ENCODE results near the gene HYAL4.
"Not testable (repeated sequence)": the region's sequence is repeated elsewhere in the genome, so short reads cannot be mapped to it uniquely, and the experiment has no call there.

HYAL4 gene

DNA sequence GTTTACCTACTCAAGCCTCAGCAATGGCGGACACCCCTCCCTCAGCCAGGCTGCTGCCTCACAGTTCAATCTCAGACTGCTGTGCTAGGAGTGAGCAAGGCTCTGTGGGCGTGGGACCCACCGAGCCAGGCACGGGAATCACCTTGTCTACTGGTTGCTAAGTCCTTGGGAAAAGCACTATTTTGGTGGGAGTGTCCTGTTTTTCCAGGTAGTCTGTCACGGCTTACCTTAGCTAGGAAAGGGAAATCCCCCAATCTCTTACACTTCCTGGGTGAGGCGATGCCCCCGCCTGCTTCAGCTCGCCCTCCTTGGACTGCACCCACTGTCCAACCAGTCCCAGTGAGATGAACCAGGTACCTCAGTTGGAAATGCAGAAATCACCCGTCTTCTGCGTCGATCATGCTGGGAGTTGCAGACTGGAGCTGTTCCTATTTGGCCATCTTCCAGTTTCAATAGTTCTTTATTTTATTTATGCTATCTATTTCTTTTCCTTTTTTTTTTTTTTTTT is at the start of gene HYAL4:
Gene HYAL4, plus strand, starts transcription at position 458 of the 508 bp plus-strand sequence. CDS start 23,105 bp downstream, outside the sequence.
- no peak for DNase-seq

- no peak for DNase-seq
Measured at GRCh38 chr7:123795917-123796316, 49.1 kb upstream of the HYAL4 start.

GRCh38 chr7:123796568-123796967 is 48.4 kb upstream of the HYAL4 start:
- no peak for DNase-seq

DNA sequence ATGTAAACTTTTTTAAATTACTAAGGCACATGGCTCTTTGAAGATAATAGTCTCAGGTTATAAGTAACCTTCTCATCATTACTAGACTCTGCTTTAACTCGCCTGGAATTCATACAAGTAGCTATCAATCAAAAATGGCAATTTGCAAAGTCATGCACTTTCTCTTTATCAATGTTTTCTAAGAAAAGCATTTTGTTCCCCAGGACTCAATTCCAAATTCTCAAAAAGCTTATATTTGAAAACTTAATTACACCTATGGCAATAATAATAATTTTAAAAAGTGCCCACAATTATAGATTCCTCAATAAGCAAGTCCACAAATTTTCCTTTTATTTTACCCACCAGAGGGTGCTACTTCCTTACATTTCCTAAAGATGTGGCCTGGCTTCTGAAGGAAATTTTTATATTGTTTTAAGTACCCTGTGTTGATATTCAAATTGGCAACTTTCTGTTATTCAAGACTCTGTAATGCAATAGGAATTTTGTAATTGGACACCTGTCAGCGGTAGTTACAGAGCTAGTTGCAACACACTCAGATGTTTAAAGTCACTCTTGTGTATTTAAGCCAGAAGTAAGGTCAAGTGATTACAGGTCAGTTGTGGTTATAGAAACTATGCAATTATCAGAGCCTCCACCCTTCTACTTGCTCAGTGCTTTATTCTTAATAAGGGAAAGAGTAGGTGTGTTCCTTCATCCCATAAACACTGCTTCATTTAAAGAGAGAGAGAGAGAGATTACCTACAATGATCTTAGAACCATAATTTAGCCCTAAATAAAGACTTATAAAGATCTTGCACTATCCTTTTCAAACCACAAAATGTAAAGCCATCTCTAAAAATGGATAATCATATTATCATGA is 47.1 kb upstream of the HYAL4 start:
- no peak for DNase-seq

DNA sequence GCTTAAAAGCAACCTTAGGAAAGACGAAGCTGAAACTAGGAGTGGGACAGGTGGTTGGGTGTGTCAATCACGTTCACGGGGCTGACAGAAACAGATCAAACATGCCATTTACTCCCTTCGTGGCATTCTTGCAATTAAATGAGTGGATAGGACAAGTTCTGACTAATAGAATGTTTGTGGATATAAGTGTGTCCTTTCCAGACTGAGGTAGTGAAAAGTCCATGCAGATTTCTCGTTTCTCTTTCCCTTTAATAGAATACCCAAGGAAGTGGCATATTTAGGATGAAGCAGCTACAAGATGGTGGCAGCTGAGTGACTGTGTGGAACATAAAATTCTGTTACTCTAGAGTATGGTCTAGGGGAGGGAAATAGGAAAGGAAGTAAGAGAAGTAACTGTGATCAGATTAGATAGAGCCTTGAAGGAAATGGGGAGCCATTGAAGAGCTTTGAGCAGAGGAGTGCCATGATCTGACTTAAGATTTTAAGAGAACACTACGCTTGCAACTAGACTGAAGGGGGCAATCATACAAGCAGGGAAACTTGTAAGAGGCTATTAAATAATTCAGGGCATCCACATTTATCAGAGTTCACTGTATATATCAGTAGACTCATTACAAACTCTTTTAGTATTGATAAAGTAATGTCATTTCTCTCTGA is 46.3 kb upstream of the HYAL4 start:
- no peak for DNase-seq

DNA sequence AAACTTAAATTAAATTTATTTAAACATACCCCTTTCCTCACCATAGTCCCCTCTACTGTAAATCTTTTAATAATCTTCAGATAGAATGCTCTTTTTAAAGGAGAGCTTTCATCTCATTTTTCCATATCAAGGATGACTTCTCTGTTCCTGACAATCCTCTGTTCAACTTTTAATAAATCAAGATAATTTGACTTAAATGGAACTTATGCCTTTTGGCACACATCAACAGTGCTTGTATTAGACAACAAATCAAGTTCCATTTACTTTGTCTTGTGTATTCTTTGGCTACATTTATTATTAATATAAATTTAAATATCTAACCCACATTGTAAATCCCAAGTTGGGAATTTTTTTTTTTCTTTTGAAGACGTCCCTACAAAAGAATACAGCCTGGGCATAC is 42.7 kb upstream of the HYAL4 start:
- no peak for DNase-seq

GRCh38 chr7:123805287-123805686 is 39.7 kb upstream of the HYAL4 start:
- DNase-seq = no peak

DNA sequence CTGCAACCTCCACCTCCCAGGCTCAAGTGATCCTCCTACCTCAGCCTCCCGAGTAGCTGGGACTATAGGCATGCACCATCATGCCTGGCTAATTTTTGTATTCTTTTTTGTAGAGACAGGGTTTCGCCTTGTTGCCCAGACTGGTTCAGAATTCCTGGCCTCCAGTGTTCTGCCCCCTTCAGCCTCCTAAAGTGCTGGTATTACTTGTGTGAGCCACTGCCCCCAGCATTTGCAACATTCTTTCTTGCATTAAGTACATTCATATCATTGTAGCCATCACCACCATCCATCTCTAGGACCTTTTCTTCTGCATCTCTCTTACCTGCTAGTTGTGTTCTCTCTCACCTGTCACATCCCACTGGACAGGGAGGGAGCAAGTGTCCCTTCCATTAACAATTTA is 35.5 kb upstream of the HYAL4 start:
- DNase-seq = no peak

DNA sequence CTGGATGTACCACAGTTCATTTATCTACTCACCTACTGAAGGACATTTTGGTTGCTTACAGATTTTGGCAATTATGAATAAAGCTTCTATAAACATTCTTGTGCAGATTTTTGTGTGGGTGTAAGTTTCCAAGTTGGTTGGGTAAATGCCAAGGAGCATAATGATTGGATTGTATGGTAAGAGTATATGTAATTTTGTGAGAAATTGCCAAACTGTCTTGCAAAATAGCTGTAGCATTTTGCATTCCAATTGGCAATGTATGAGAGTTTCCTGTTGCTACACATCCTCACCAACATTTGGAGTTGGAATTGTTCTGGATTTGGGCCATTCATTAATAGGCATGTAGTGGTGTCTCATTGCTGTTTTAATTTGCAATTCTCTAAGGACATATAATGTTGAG is 33.9 kb upstream of the HYAL4 start:
- DNase-seq = no peak

DNA sequence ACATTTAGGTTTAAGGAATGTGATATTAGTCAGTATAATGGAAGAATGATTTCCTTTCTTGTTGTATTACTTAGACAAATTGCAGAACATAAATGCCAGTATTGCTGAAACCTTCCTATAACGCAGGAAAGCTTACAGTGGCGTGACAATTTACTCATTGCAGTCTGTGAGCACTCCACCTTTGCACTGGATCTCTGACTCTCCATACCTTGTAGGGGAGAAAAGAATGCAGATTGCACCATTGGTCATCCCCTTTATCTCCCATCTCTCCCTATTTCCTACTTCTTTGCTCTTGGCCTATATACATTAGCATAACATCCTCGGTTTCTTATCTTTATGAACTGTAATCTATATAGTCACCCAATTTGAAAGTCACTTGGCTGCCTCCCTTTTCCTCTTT is 28.1 kb upstream of the HYAL4 start:
- DNase-seq = no peak

- DNase-seq = no peak
Measured at GRCh38 chr7:123819001-123819400, 26.0 kb upstream of the HYAL4 start.

DNA sequence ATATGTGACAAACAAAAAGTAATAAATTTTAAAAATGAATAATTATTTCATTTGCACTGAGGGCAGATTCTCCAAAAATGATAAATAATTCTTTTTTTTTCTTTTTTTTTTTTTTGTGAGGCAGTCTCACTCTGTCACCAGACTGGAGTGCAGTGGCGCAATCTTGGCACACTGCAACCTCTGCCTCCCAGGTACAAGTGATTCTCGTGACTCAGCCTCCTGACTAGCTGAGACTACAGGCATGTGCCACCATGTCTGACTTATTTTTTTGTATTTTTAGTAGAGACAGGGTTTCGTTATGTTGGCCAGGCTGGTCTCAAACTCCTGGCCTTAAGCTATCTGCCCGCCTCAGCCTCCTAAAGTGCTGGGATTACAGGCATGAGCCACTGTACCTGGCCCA is 25.2 kb upstream of the HYAL4 start:
- not testable (repeated sequence) for DNase-seq

- DNase-seq = no peak
Measured at GRCh38 chr7:123820864-123821263, 24.1 kb upstream of the HYAL4 start.

DNA sequence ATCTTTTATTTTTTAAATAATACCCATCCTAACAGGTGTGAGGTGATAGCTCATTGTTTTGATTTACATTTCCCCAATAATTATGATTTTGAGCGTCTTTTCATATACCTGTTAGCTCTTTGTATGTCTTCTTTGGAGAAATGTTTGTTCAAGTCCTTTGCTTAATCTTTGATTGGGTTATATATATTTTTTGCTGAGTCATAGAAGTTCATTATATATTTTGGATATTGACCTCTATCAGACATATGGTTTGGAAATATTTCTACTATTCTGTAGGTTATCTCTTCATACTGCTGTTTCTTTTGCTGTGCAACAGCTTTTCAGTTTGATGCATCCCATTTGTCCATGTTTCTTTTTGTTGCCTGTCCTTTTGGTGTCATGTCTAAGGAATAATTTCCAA is 23.6 kb upstream of the HYAL4 start:
- no peak for DNase-seq

GRCh38 chr7:123823898-123824753 is 20.8 kb upstream of the HYAL4 start:
- DNase-seq = no peak

- no peak for DNase-seq
Measured at GRCh38 chr7:123824754-123825067, 20.3 kb upstream of the HYAL4 start.

DNA sequence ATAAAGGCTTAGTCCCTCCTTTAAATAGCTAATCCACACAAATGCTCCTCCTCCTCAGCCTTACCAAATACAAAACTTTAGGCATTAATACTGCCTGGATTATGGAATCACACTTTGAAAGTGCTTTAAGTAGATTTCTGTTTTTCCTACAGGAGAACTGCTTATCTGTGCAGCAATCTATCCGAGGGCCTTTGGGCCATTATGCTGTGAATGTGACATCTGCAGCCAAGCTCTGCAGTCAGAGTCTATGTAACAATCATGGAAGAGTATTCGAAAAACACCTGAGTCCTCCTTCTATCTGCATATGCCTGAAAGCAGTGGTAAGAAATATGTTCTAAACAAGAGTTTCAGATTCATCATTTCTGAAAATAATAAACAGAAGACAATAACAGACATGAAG is 16.2 kb upstream of the HYAL4 start:
- DNase-seq = no peak

DNA sequence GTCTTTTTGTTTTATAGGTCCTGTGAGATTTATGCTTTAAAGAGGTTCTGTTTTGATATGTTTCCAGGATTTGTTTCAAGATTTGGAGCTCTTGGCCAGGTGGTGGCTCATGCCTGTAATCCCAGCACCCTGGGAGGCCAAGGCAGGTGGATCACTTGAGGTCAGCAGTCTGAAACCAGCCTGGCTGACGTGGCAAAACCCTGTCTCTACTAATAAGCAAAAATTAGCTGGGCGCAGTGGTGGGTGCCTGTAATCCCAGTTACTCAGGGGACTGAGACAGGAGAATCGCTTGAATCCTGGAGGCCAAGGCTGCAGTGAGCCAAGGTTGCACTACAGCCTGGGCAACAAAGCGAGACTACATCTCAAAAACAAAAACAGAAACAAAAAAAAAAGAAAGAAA is 8.3 kb upstream of the HYAL4 start:
- DNase-seq = no peak

DNA sequence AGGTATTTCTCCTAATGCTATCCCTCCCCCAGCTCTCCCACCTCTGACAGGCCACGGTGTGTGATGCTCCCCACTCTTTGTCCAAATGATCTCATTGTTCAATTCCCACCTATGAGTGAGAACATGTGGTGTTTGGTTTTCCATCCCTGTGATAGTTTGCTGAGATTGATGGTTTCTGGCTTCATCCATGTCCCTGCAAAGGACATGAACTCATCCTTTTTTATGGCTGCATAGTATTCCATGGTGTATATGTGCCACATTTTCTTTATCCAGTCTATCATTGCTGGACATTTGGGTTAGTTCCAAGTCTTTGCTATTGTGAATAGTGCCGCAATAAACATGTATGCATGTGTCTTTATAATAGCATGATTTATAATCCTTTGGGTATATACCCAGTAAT is 5.9 kb upstream of the HYAL4 start:
- DNase-seq = not testable (repeated sequence)

GRCh38 chr7:123844142-123844541 is 827 bp upstream of the HYAL4 start:
- DNase-seq = not testable (repeated sequence)

DNA sequence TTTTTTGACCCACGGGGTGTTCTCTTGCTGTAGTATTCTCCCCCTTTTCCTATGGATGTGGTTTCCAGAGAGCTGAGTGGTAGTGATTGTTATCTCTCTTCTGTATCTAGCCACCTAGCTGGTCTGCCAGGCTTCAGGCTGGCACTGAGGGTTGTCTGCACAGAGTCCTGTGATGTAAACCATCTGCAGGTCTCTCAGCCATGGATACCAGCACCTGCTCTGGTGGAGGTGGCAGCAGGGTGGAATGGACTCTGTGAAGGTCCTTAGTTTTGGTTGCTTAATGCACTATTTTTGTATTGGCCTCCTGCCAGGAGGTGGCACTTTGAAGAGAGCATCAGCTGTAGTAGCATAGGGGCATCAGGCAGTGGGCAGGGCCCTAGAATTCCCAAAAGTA is 851 bp downstream of the HYAL4 start:
- no peak for DNase-seq

DNA sequence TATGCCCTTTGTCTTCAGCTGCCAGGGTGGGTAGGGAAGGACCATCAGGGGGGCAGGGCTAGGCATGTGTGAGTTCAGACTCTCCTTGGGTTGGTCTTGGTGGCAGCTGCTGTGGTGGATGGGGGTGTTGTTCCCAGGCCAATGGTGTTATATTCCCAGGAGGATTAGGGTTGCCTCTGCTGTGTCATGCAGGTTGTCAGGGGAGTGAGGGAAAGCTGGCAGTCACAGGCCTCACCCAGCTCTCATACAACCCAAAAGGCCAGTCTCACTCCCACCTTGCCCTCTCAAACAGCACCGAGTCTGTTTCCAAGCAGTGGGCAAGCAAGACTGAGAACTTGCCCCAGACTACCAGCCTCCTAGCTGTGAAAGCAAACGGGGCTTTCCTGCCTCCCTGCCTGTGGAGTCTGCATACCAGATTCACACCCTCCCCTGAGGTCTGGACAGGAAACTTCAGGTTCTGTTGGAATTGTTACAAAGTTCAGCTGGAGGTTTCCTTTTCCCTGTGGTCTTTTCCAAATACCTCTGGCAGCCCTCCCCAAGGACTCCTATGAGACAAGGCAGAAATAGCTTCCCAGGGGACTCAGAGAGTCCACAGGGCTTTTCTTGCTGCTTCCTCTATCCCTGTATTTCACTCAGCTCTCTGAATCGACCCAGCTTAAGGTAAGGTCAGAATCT is 1.4 kb downstream of the HYAL4 start:
- no peak for DNase-seq

- no peak for DNase-seq
Measured at GRCh38 chr7:123847868-123848267, 2.9 kb downstream of the HYAL4 start.

Measured in CD4-positive, alpha-beta T cell treated with Interleukin-15 for 1 hour (primary cell).